GM23248 (cell line): ENCODE data around the gene POR. TPM values are rescaled to one million over a fixed set of nuclear protein-coding genes. Genes with fewer than 3 reads are reported as not detected.

Source experiments
- DNase-seq: peaks from one replicate; pipeline ENCODE4 v3.0.0-alpha.2; 2015
- H2AFZ ChIP-seq: fragments of 200-600 bp; sonication (generic); 2 replicates; pipeline ENCODE4 v1.6.1; 2016; ENCODE audit warnings: antibody characterized with exemption
- H3F3A ChIP-seq: fragments of 200-600 bp; sonication (generic); 2 replicates; pipeline ENCODE4 v1.6.1; 2016; ENCODE audit warnings: mild to moderate bottlenecking, antibody characterized with exemption, mixed run types; ENCODE audit not compliant: insufficient read depth
- H3K27ac ChIP-seq: fragments of 200-600 bp; sonication (generic); 2 replicates; pipeline ENCODE4 v1.5.1; 2016; ENCODE audit warnings: mild to moderate bottlenecking
- H3K27me3 ChIP-seq: fragments of 200-600 bp; sonication (generic); replicated peaks from 2 replicates; pipeline ENCODE4 v1.6.1; 2016; ENCODE audit warnings: mild to moderate bottlenecking; ENCODE audit not compliant: insufficient read depth
- H3K36me3 ChIP-seq: fragments of 200-600 bp; sonication (generic); 2 replicates; pipeline ENCODE4 v1.6.1; 2016; ENCODE audit warnings: low read depth, mild to moderate bottlenecking
- H3K4me1 ChIP-seq: fragments of 200-600 bp; sonication (generic); 2 replicates; pipeline ENCODE4 v1.6.1; 2016; ENCODE audit warnings: mild to moderate bottlenecking; ENCODE audit not compliant: insufficient read depth
- H3K4me2 ChIP-seq: fragments of 200-600 bp; sonication (generic); one replicate; pipeline ENCODE4 v1.6.1; 2016; ENCODE audit warnings: mild to moderate bottlenecking; ENCODE audit not compliant: unreplicated experiment
- H3K4me3 ChIP-seq: fragments of 200-600 bp; sonication (generic); 2 replicates; pipeline ENCODE4 v1.5.1; 2016; ENCODE audit warnings: mild to moderate bottlenecking
- H3K79me2 ChIP-seq: fragments of 200-600 bp; sonication (generic); 2 replicates; pipeline ENCODE4 v1.6.1; 2016; ENCODE audit warnings: mild to moderate bottlenecking; ENCODE audit not compliant: insufficient read depth
- H3K9ac ChIP-seq: fragments of 200-600 bp; sonication (generic); 2 replicates; pipeline ENCODE4 v1.6.1; 2016; ENCODE audit warnings: mild to moderate bottlenecking
- H3K9me2 ChIP-seq: fragments of 200-600 bp; sonication (generic); 2 replicates; pipeline ENCODE4 v1.6.1; 2016; ENCODE audit warnings: mixed run types, mild to moderate bottlenecking, moderate library complexity; ENCODE audit not compliant: insufficient read depth
- H3K9me3 ChIP-seq: fragments of 200-600 bp; sonication (generic); one replicate; pipeline ENCODE4 v1.6.1; 2017; ENCODE audit warnings: low read depth
- H4K20me1 ChIP-seq: fragments of 200-600 bp; sonication (generic); 2 replicates; pipeline ENCODE4 v1.6.0; 2016; ENCODE audit not compliant: insufficient read depth
- EZH2 ChIP-seq: fragments of 200-600 bp; sonication (generic); IDR thresholded peaks from 2 replicates; pipeline ENCODE4 v1.6.1; 2018; ENCODE audit warnings: antibody characterized with exemption, mild to moderate bottlenecking; ENCODE audit not compliant: insufficient read depth, poor library complexity, severe bottlenecking
- EZH2phosphoT487 ChIP-seq: fragments of 200-600 bp; sonication (generic); IDR thresholded peaks from 2 replicates; pipeline ENCODE4 v1.6.1; 2018; ENCODE audit warnings: antibody characterized with exemption, moderate library complexity, mild to moderate bottlenecking, low read depth; ENCODE audit not compliant: insufficient read depth
- WGBS, 2 experiments: methylation state at CpG; one replicate each; pipeline ENCODE4 v1.1.6; 2015 to 2017; ENCODE audit warnings: low lambda C conversion rate in 2 of 2, low coverage in 1 of 2; ENCODE audit errors: missing lambda C conversion rate in 2 of 2; 5-methylcytosine and 5-hydroxymethylcytosine counted together
- in situ Hi-C: fragments of 300-500 bp; cut with MboI; formaldehyde crosslinking; loops from 2 replicates; pipeline ENCODE4 v1.15.0; 2020
- polyA plus RNA-seq: library from polyadenylated mRNA; unstranded; fragments of >200 nt; fragmentation: Nextera tagmentation; extraction: Ambion mirVana; gene quantifications from 2 replicates; pipeline ENCODE4 v1.2.1, GENCODE V29; 2016
- total RNA-seq: library from RNA; depleted of rRNA; stranded (reverse); fragments of >200 nt; shearing (Covaris generic); gene quantifications from 2 replicates; pipeline ENCODE4 v1.2.3, GENCODE V29; 2014

Gene POR
- total and polyA plus RNA-seq, 2 experiments from 2014 or later = 42.7 to 58.6 TPM

- Histone ChIP-seq H3K4me2 (no peak overlapping the region), H3F3A (0 out of 2 replicates have a peak, but pooled peaks cover 4% of the 10 kb centered on the region), H3K4me1 (peaks cover 7% of the 10 kb centered on the region), H3K27ac (no peak overlapping the region), H3K79me2 (peaks cover 39% of the 10 kb centered on the region), H3K27me3 (no peaks in the 10 kb centered on the region), H2AFZ (no peak overlapping the region), H3K9ac (no peak overlapping the region), H3K36me3 (no peaks in the 10 kb centered on the region), H3K4me3 (no peak overlapping the region), H3K9me2 (no peaks in the 10 kb centered on the region), H3K9me3 (no peaks in the 10 kb centered on the region), H4K20me1 (no peaks in the 10 kb centered on the region)
- in situ Hi-C loops = no loop called here
- peak; percentile 44 for DNase-seq
- no peak for TF ChIP-seq EZH2phosphoT487
- TF ChIP-seq EZH2 = no peak
- WGBS, 2 experiments = 83 to 86% methylated on average over 8 of the region's 8 CpGs
Measured at GRCh38 chr7:75945297-75946168, 30.6 kb downstream of the POR start.

GRCh38 chr7:75946207-75946855, 31.4 kb downstream of the POR start:
- H3K4me2 ChIP-seq = no peak overlapping the region
- H3K4me3 ChIP-seq = no peak overlapping the region
- H2AFZ ChIP-seq = no peak overlapping the region
- DNase-seq = no peak
- H3K27me3 ChIP-seq = no peaks in the 10 kb centered on the region
- H3K27ac ChIP-seq = no peak overlapping the region
- no peaks in the 10 kb centered on the region for H3K9me2 ChIP-seq
- H3K4me1 ChIP-seq = peaks cover 10% of the 10 kb centered on the region
- no peak for TF ChIP-seq EZH2
- TF ChIP-seq EZH2phosphoT487 = no peak
- in situ Hi-C loops = no loop called here
- no peaks in the 10 kb centered on the region for H4K20me1 ChIP-seq
- no peaks in the 10 kb centered on the region for H3K9me3 ChIP-seq
- H3F3A ChIP-seq = 0 out of 2 replicates have a peak, but pooled peaks cover 4% of the 10 kb centered on the region
- H3K79me2 ChIP-seq = peaks cover 31% of the 10 kb centered on the region
- H3K9ac ChIP-seq = no peak overlapping the region
- no peaks in the 10 kb centered on the region for H3K36me3 ChIP-seq
- 80 to 83% methylated on average over 8 of the region's 8 CpGs for WGBS, 2 experiments

- no peaks in the 10 kb centered on the region for H3K27me3 ChIP-seq
- H3K79me2 ChIP-seq = peaks cover 29% of the 10 kb centered on the region
- TF ChIP-seq EZH2 (no peak), EZH2phosphoT487 (no peak)
- no peaks in the 10 kb centered on the region for H3K9me2 ChIP-seq
- H3K4me1 ChIP-seq = peaks cover 15% of the 10 kb centered on the region
- 34 to 38% methylated on average over 9 of the region's 9 CpGs for WGBS, 2 experiments
- no peak for DNase-seq
- no peak overlapping the region for H3K4me3 ChIP-seq
- in situ Hi-C loops = no loop called here
- no peaks in the 10 kb centered on the region for H3K36me3 ChIP-seq
- no peak overlapping the region for H3K27ac ChIP-seq
- no peaks in the 10 kb centered on the region for H4K20me1 ChIP-seq
- no peak overlapping the region for H3K4me2 ChIP-seq
- no peaks in the 10 kb centered on the region for H3K9me3 ChIP-seq
- no peak overlapping the region for H2AFZ ChIP-seq
- H3K9ac ChIP-seq = no peak overlapping the region
- H3F3A ChIP-seq = 0 out of 2 replicates have a peak, but pooled peaks cover 4% of the 10 kb centered on the region
Measured at GRCh38 chr7:75948179-75948578, 33.2 kb downstream of the POR start.

- no peaks in the 10 kb centered on the region for H3K9me3 ChIP-seq
- no peak overlapping the region for H3K27ac ChIP-seq
- no peaks in the 10 kb centered on the region for H4K20me1 ChIP-seq
- H3K4me1 ChIP-seq = peaks cover 9% of the 10 kb centered on the region
- TF ChIP-seq EZH2 (no peak), EZH2phosphoT487 (no peak)
- H3K9ac ChIP-seq = no peak overlapping the region
- no peaks in the 10 kb centered on the region for H3K9me2 ChIP-seq
- H2AFZ ChIP-seq = no peak overlapping the region
- no peak overlapping the region for H3K4me3 ChIP-seq
- no peak overlapping the region for H3K4me2 ChIP-seq
- no peak for DNase-seq
- no peaks in the 10 kb centered on the region for H3F3A ChIP-seq
- H3K79me2 ChIP-seq = peaks cover 29% of the 10 kb centered on the region
- in situ Hi-C loops = no loop called here
- WGBS, 2 experiments = 93 to 95% methylated on average over 15 of the region's 15 CpGs
- H3K27me3 ChIP-seq = no peaks in the 10 kb centered on the region
- no peaks in the 10 kb centered on the region for H3K36me3 ChIP-seq
Measured at GRCh38 chr7:75950111-75950681, 35.2 kb downstream of the POR start.
